ENCODE data around the gene ZNF740.

Gene ZNF740

DNA sequence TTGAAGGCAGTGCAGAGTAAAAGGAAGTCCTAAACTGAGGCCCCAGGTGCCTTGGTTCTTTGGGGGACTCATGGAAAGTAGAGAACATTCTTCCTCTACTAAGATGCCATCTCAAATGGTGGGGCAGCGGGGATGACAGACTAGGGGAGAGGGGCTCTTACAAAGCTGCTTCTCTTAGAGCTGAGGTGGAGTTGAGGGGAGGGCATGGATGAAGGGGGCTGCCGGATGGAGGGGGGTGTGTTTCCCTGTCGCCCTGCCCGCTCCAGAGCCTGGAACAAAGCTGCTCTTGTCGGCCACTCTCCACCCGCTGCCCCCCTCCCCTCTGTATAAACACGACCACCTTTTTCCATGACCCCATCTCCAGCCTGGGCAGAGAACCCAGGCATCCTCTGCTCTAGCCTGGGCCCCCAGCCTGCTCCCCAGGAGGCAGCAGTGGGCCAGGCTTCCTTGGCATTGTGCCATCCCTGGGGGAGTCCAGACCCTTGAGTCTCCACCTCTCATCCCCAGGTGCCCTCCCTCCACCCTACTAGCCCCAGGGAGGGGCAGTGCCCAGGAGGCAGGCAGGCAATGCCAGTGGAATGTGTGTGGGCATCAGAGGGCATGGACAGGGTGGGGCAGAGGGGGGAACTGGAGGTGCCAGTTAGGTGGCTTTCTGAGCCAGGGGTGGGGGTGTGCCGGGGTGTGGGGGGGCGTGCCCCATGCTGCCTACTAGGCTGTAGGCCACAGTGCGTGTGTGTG lies 49.8 kb downstream of the ZNF740 start:
- no peak for DNase-seq

DNA sequence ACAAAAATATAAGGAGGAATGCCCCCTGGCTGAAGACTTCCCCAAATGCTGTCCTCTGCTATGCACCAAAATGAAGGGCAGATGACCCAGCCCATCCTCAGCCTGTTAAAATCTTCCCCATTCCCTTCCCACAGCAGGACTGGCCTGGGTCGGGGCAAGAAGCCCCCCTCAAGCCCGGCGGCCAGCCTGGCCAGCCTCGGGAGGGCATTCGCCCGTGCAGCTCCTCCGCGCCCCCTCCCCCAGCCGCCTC lies 51.1 kb downstream of the ZNF740 start:
- no peak for DNase-seq

DNA sequence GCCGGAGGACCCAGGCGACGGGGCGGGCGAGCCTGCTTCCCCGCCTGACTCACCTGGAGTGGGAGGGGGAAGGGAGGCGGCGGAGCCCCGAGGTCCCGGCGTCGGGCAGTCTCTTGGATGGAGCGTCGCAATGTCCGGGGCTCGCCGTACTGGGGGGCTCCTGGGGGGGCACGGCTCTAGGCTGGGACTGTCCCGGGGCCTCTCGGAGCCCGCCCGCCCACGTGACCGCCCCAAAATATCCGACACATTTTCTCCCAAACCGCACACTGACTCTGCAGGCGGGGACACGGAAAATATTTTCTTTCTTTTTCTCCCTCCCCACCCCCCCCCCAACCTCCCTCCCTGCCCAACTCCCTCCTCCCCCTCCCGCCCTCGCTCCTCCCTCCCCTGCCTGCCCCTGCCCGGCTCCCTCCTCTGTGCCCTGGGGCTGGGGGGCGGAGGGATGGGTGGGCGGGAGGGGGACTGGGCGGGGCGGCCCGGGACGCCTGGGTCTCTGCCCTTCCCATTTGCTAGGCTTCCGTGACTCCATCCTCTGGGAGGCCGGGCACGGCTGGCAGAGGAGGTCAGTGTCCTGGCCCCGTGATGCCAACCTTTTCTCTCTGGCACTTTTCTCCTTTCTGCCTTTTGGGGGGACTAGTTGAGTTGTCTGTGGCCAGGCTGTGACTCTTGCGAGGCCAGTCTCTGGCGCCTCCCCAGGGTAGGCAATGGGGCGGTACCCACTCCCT lies 51.6 kb downstream of the ZNF740 start, which contains the start of gene RARG:
TSS of gene RARG (minus strand) at position 289 of the 725 bp plus-strand sequence. CDS start 4,664 bp downstream, outside the sequence.
- DNase-seq = peak; percentile 47

DNA sequence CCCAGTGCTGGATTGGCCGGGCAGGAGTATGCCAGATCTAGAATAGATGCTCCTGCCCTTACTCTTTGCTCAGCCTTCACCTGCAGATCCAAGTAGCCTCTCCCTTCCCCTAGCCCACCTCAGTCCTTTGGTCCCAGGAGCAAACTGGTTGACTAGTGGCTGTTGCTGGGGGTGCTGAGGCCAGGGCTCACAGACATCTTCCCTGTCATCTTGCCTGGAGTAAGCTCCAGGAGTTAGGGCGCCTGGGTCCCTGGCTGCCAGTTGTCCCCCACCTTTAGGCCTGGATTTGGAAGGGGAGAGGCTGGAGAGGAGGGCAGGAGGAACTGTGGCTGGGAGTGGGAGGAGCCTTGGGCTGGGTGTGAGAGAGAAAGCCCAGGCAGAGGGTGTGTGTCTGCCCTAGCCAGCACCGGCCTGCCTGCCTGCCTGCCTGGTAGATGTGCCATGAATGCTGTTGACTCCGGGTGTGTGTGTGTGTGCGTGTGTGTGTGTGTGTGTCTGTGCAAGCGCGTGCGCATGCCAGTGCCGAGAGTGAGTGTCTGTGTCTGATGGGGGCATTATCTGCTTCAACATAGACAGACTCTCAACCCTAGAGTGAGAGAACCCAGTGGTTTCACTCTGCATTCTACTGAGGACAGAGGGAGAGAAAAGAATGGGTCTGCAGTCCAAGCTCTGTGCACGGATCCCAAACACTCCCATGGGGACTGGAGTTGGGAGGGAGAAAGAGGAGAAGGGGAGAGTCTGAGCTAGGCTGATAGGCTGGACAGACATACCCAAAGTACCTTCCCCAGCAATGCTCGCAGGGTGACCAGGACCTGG lies 52.3 kb downstream of the ZNF740 start:
- no peak for DNase-seq

DNA sequence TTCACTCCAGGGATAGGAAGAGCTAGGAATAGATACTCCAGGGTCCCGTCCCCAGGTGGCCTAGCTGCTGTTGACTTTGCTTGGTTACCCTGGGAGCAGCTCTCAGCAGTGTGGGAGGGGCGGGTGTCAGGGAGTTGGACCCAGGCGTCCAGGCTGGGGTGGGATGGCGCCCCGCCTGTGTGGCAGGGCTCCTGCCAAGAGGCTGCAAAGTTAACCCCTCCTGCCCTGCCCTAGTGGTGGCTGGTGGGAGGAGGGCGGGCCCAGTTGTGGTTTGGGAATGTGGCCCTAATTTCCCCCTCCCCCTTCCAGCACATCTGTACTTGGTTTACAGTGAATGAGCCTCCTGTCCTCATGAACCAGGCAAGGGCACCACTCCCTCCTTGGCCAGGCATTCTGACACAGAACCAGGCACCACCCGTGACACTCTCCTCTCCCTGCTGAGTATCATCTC lies 53.2 kb downstream of the ZNF740 start:
- no peak for DNase-seq

DNA sequence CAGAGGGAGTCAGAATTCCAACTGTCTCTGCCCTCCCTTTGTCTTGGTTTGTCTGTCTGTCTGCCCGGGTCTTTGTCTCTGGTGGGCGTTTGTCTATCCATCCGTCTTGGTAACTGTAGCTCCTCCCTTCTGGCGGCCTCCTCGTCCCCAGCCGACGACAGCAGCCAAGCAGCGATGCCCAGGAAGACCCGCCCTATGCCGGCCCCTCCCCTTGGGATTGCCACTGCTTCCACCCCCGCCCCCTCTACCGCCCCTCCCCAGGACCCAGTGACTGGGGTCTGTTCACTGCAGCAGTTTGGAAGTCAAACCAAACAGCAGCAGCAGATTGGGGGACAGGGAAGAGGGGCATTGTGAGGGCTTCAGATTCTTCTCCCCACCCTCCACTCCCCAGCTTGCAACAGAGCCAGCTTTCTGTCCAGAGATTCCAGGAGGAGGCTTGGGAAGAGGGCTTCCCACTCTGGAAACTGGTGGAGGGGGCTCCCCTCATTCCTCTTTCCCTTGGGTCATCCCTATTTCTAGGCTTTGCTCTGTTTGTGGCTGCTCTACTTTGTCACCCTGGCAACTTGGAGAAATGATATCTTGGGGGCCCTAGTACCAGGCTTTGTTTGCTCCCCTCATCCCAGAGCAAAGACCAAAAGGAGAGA lies 53.9 kb downstream of the ZNF740 start:
- DNase-seq = no peak

DNA sequence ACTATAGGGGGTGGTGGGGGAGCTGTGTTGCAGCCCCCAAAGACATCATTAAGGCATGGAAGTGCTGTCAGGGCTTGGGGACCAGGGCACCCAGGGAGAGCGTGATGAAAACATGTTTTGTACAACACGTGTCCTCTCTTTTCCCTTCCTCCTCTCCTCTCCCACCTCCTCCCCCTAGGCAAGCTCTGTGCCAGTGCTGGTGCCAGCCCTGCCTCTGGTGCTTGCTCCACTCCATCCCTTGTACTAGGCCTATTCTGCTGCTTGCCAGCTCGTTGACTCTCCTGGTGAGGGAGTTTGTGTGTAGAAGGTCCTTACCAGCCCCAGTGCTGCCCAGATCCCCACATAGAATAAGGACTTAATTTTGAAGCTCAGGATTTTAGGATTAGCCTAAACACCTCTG lies 54.6 kb downstream of the ZNF740 start:
- DNase-seq = no peak

DNA sequence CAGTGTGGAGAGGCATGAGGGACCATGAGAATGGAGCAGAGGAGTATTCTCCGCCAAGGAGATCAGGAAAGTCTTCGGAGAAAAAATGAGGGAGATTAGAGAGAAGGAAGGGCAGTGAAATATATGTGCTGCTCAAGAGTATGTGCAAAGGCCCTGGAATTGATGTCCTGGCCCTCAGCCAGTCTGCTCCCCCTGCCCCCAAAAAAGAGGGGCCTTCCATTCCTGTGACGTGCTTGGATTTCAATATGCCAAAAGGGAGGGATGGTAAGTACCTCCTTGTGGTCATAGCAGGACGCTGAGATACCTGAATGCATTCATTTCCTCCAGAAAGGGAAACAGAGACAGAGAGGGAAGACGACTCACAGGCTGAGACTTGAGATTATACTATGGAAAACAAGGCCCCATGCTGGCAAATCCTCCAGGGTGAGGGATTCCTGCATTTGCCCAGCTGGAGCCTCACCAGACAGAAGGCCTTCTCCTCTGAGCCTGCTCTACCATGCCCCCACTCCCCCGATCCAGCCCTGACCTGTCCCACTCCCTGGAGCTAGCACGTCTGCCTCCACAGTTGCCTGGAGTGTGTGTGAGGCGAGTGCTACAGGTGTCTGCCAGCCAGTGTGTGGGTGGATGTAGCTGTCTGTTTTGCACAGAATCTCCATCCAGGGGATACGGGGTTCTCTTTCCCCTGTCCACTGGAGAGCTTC lies 55.4 kb downstream of the ZNF740 start:
- DNase-seq = no peak

DNA sequence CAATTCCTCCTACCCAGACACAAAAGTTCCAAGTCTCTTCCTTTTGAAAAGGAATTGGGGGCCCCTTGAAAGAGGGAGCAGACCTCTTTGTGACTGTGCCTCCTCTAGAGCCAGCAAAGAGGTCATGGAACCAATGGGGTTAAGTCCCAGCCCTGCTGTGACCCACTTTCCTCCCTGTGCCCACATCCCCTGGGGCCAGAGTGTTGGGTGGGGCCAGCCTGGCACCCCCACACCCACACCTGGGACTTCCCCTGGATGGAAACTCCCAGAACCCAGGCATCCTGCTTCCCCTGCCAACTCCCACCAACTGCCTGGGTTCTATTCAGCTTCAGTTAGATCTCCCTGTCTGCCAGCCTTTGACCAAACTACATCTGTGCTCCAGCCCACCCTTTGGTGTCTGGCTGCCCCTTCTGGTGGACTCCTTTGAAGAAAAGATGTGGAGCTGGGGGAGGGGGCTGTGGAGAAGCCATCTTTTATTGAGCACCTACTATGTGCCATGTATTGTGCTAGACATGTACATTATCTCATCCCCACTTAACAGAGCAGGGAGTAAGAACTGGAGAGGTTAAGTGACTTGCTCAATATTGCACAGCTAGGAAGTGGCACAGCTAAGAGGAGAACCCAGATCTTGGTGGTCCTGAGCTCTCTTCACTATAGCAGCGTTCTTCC lies 56.1 kb downstream of the ZNF740 start:
- no peak for DNase-seq

DNA sequence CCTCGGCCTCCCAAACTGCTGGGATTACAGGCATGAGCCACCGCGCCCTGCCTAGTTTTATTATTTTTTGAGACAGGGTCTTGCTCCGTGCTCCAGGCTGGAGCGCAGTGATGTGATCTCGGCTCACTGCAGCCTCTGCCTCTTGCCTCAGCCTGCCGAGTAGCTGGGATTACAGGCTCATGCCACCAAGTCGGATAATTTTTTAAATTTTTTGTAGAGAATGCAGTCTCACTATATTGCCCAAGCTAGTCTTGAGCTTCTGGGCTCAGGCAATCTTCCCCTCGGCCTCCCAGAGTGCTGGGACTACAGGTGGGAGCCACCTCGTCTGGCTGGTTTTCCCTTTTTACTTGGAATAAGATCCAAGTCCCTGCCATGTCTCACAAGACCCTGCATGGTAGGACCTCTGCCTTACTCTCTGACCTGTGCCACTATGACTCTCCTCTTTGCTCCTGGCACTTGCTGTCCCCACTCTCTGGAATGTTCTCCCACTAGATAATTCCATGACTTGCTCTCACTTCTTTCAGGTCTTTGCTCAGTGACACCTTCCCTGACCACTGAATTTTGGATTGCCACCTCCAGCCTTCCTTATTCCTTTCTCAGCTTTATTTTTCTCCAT lies 59.2 kb downstream of the ZNF740 start:
- no peak for DNase-seq

DNA sequence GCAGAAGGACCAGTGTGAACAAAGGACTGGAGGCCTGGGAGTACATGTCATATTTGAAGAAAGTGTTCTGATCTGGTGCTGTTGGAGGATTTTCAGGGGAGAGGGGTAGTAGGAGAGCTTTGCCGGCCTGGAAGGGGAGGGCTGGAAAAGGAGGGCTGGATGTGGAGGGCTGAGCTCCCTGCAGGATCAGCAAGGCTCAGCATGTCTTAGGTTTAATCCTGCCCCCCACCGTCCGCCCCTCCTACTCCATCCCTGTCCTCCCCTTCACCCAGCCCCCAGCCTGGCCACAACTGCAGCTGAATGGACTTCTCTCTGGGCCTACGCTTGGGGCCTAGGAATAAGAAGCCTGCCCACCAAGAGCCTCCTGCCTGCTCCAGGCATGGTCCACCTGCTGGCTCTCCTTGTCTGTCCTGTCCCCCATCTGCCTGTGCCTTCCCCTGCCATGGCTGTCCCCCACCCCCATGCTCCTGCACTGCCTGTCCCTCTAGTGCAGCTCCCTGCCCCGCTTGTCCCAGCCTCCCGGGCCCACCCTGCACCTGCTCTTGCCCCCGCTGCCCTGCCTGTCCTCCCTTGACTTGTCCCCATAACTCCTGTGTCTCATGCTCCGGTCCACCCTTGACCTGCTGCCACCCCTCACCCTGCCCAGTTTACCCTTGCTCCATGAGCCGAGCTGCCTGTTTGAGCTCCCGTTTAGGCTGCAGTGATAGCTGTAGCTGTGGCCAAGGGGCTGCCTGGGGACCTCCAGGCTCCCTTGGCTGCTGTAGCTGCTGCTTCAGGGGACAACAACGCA lies 61.3 kb downstream of the ZNF740 start:
- no peak for DNase-seq

DNA sequence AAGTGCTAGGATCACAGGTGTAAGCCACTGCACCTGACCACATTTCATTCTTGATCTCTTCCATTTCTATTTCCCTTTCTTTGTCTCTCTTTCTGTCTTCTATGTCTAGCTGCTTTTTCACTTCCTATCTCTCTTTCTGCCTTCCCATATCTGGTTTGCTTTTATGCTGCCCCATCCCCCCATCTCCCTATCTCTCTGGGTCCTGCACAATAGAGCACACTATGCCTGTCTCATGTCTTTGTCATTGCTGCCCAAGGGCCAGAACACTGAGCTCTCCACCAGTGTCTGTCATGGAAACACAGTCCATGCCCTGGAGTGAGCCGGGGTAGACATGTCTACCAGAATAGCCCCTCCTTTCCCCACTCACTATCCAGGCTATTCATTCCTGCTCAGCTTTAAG lies 63.8 kb downstream of the ZNF740 start:
- DNase-seq = no peak

Measured in activated CD4-positive, alpha-beta T cell treated with anti-CD3 and anti-CD28 coated beads for 1 hour (primary cell).